Neural cell (in vitro differentiated cells): ENCODE measurements around the gene GAREM2.

Experiments
- EP300 ChIP-seq: fragments of 450-650 bp; conservative IDR thresholded peaks from 2 replicates; pipeline ENCODE4 v1.6.1; 2014; ENCODE audit warnings: antibody characterized with exemption, mild to moderate bottlenecking, moderate library complexity; ENCODE audit not compliant: poor library complexity, severe bottlenecking
- EZH2 ChIP-seq: fragments of 200-600, 300-800 bp; shearing (Covaris generic), sonication (generic); IDR thresholded peaks from 2 replicates; pipeline ENCODE4 v1.6.1; 2014; ENCODE audit warnings: antibody characterized with exemption, low read length, borderline replicate concordance, mild to moderate bottlenecking; ENCODE audit not compliant: insufficient read depth, poor library complexity, severe bottlenecking
- MXI1 ChIP-seq: fragments of 450-650 bp; conservative IDR thresholded peaks from 2 replicates; pipeline ENCODE4 v1.6.1; 2014; ENCODE audit warnings: antibody characterized with exemption, mild to moderate bottlenecking; ENCODE audit not compliant: poor library complexity, severe bottlenecking
- POLR2AphosphoS5 ChIP-seq: IDR thresholded peaks from 2 replicates; pipeline ENCODE4 v1.6.1; 2012
- RAD21 ChIP-seq: fragments of 450-650 bp; conservative IDR thresholded peaks from 2 replicates; pipeline ENCODE4 v1.6.1; 2014; ENCODE audit warnings: antibody characterized with exemption, mild to moderate bottlenecking, moderate library complexity
- SMC3 ChIP-seq: fragments of 450-650 bp; conservative IDR thresholded peaks from 2 replicates; pipeline ENCODE4 v1.6.1; 2014; ENCODE audit warnings: antibody characterized with exemption, mild to moderate bottlenecking, moderate library complexity; ENCODE audit not compliant: poor library complexity
- TAF1 ChIP-seq: IDR thresholded peaks from 2 replicates; pipeline ENCODE4 v1.6.1; 2012; ENCODE audit warnings: low read depth
- TF ChIP-seq, protein P1 (sequence below): IDR thresholded peaks from 2 replicates; pipeline ENCODE4 v1.6.1; 2012; ENCODE audit warnings: borderline replicate concordance
- TF ChIP-seq, protein P2 (sequence below): fragments of 450-650 bp; IDR thresholded peaks from 2 replicates; pipeline ENCODE4 v1.5.1; 2014; ENCODE audit warnings: antibody characterized with exemption, mild to moderate bottlenecking, moderate library complexity; ENCODE audit not compliant: poor library complexity, severe bottlenecking

DNA sequence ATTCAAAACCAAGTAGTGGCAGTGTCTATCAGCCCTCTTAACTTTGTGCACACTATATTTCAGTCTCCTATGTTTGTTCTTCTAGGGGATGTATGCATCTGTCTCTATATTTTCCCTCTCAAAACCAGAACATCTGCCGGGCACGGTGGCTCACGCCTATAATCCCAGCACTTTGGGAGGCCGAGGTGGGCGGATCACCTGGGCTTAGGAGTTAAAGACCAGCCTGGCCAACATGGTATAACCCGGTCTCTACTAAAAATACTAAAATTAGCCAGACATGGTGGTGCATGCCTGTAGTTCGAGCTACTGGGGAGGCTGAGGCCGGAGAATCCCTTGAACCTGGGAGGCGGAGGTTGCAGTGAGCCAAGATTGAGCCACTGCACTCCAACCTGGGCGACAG lies 9.9 kb upstream of the GAREM2 start:
- TF ChIP-seq, protein P1, sequence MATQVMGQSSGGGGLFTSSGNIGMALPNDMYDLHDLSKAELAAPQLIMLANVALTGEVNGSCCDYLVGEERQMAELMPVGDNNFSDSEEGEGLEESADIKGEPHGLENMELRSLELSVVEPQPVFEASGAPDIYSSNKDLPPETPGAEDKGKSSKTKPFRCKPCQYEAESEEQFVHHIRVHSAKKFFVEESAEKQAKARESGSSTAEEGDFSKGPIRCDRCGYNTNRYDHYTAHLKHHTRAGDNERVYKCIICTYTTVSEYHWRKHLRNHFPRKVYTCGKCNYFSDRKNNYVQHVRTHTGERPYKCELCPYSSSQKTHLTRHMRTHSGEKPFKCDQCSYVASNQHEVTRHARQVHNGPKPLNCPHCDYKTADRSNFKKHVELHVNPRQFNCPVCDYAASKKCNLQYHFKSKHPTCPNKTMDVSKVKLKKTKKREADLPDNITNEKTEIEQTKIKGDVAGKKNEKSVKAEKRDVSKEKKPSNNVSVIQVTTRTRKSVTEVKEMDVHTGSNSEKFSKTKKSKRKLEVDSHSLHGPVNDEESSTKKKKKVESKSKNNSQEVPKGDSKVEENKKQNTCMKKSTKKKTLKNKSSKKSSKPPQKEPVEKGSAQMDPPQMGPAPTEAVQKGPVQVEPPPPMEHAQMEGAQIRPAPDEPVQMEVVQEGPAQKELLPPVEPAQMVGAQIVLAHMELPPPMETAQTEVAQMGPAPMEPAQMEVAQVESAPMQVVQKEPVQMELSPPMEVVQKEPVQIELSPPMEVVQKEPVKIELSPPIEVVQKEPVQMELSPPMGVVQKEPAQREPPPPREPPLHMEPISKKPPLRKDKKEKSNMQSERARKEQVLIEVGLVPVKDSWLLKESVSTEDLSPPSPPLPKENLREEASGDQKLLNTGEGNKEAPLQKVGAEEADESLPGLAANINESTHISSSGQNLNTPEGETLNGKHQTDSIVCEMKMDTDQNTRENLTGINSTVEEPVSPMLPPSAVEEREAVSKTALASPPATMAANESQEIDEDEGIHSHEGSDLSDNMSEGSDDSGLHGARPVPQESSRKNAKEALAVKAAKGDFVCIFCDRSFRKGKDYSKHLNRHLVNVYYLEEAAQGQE: no peak
- TF ChIP-seq POLR2AphosphoS5: no peak
- no peak for TF ChIP-seq EZH2
- no peak for TF ChIP-seq EP300
- TF ChIP-seq MXI1: no peak
- TF ChIP-seq, protein P2, sequence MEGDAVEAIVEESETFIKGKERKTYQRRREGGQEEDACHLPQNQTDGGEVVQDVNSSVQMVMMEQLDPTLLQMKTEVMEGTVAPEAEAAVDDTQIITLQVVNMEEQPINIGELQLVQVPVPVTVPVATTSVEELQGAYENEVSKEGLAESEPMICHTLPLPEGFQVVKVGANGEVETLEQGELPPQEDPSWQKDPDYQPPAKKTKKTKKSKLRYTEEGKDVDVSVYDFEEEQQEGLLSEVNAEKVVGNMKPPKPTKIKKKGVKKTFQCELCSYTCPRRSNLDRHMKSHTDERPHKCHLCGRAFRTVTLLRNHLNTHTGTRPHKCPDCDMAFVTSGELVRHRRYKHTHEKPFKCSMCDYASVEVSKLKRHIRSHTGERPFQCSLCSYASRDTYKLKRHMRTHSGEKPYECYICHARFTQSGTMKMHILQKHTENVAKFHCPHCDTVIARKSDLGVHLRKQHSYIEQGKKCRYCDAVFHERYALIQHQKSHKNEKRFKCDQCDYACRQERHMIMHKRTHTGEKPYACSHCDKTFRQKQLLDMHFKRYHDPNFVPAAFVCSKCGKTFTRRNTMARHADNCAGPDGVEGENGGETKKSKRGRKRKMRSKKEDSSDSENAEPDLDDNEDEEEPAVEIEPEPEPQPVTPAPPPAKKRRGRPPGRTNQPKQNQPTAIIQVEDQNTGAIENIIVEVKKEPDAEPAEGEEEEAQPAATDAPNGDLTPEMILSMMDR: no peak
- TF ChIP-seq TAF1: no peak
- no peak for TF ChIP-seq RAD21
- no peak for TF ChIP-seq SMC3
